GM12874 (cell line): ENCODE measurements around the gene KRT32.

Source experiments
- CTCF ChIP-seq: IDR thresholded peaks from 2 replicates; pipeline ENCODE4 v1.5.1; 2011; ENCODE audit warnings: low read depth, mild to moderate bottlenecking, control low read depth, low read length, moderate library complexity; ENCODE audit not compliant: insufficient read depth

Gene KRT32

DNA sequence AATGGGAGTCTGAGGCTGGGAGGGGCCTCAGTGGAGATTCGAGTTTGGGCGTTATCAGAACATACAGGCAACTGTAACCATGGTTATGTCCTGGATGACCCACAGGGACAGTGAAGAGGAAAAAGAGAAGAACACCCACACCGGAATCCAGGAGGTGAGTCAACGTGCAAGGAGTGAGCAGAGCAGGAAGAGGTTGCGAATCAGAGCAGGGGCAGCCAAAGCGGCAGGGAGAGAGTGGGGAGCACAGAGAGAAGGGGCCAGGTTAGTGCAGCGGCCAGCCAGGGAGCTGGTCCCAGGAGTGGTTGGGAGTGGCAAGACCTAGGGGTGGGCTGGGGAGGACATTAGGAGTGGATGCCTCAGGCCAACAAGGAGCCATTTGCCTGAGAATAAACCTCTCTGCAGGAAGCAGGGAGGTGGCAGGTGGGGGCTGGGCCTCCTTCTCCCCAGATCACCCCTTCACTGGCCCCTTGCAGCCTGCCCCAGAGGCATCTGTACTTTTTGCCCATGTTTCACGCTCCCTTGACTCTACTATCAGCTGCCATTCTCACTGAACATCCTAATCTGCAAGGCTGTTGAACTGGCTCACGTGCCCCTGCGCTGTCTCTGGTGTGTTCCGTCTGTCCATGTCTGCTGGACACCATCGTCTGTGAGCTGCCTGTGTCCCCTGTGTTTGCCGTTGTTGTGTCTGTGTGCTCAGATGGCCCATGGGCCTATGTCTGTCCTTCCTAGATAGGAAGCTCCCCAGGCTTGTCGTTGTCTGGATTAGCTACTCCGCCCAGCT, 33.1 kb upstream of the KRT32 start:
- no peak for TF ChIP-seq CTCF

DNA sequence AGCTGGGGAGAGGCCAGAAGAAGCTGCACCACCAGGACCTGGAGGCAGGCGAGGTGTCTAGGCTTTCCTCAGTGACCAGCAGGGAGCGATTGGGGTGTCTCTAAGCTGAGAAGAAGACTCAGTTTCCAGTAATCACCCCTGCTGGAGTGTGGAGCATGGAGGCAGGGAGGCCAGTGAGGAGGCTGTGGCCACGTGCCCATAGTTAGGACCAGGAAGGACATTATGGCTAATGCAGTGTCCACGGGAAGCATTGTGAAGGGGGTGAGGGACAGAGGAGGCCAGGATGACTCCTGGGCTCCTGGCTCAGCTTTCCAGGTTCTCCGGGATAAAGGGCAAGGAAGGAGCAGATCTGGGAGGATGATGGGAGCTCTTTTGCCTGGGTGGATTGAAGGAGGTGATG, 32.5 kb upstream of the KRT32 start:
- no peak for TF ChIP-seq CTCF

GRCh38 chr17:41498276-41498675, 31.1 kb upstream of the KRT32 start:
- no peak for TF ChIP-seq CTCF

- peak; percentile 81 for TF ChIP-seq CTCF
Measured at GRCh38 chr17:41496803-41497484, 29.8 kb upstream of the KRT32 start.

- TF ChIP-seq CTCF: no peak
Measured at GRCh38 chr17:41494524-41494923, 27.3 kb upstream of the KRT32 start.

DNA sequence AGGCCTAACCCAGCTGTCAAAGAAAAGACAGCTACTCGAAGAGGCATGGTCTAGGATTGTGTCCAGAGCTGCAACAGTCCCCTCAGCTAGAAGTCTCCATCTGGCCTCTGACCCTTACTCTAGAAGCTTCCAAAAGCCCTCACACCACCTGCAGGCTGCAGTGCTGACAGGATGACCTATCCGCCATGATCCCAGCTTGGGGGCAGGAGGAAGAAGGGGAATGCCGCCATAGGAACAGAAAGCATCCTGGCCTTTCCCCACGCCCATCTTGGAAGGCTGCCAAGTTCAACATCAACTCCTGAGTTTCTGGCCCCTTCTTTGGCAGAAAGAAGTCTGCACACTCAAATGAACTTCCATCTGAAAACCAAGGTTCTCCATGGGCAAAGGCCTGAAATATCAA, 25.6 kb upstream of the KRT32 start:
- TF ChIP-seq CTCF: no peak

DNA sequence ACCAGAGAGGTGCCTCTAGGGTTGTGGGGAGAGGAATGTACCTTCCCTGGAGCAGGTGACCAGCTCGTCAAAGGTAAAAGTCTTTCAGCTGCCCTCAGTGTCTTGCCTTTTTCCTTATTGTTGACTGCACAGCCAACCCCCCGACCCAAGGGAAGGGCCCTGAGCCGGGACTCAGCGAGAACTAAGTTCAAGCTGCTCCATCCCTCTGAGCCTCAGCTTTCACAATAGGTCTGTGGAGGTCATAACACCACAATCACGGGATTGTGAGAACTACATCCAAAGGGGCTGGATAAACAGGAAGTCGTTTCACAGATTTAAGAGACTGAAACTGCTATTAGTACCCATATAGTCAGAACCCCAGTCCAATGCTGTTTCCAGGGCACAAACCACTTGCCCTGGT, 25.2 kb upstream of the KRT32 start:
- TF ChIP-seq CTCF: no peak
